Right renal pelvis (tissue), 4 donors: ENCODE results near the gene FAM81A. TPM values are rescaled to one million over a fixed set of nuclear protein-coding genes. Genes with fewer than 3 reads are reported as not detected.
"Not testable (repeated sequence)": the region's sequence is repeated elsewhere in the genome, so short reads cannot be mapped to it uniquely, and the experiment has no call there.

ENCODE experiments used
- DNase-seq, 4 donors: peaks; one replicate each; pipeline ENCODE4 v3.0.0-alpha.2; 2013; ENCODE audit warnings: low read depth in 4 of 4, low spot score in 3 of 4, missing footprints in 1 of 4
- polyA plus RNA-seq, 4 donors: library from polyadenylated mRNA; unstranded; fragments of 120-200 nt; gene quantifications; one replicate each; pipeline ENCODE4 v1.2.1, GENCODE V29; 2013; ENCODE audit not compliant: insufficient read length in 4 of 4

FAM81A gene
- polyA plus RNA-seq, result 10 to 100 TPM; 19.9 to 24.3 (median 23.2) TPM

DNA sequence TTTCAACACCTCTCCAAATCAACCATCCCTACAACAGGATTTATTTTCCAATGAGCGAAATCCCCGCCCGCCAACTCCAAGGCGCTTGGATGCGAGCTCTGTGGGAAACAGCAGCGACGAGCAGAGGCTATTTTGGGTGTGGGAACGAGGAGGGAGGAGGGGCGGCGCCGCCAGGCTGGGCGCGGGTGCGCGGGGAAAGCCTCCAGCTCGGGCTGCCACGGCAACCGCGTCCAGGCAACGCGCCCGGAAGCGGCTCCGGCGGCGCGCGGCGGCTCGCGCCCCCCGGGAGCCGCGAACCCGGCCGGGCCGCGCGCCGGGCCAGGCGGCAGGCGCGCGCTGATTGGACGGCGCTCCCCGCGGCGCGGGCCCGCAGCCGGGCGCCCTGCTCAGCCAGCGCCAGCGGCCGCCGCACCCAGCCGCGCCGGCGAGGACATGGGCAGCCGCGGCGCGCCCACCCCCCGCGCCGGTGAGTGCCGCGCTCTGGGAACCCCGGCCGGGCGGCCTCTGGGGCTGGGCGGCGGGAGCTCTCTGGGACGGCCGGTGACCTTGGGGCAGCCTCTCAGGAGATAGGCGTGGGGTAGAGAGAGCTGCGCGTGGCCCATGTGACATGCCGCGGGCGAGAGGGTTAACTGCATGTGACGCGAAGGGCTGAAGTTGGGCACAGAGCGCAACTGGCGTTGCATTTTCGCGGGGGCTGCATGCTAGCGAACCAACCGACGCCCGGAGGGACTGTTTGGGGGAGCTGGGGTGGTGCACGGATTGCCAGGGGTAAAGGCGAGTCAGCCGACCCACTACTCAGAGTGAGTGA lies at the start of gene FAM81A:
Gene FAM81A, plus strand, starts transcription at position 370 of the 808 bp plus-strand sequence. CDS start 20,441 bp downstream, outside the sequence.
- peak in 3 of 4 donors; percentile 68 to 76 (median 69) for DNase-seq

DNA sequence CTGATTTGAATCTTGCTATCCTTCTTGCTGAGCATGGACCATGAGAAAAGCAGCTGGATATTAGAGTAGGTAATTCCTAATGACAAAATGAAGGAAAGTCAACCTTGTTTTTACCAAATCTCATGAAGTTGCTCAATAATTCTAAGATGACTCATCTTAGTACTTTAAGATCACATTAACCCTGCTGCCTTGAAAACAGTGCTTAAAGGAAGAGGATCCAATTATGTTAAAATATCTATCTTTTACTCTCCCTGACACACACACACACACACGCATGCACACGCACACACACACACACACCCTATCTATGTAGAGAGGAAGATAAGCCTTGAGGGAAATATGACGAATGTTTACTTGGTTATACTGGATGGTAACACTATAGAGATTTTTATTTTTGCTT lies 49.3 kb upstream of the FAM81A start:
- no peak for DNase-seq

DNA sequence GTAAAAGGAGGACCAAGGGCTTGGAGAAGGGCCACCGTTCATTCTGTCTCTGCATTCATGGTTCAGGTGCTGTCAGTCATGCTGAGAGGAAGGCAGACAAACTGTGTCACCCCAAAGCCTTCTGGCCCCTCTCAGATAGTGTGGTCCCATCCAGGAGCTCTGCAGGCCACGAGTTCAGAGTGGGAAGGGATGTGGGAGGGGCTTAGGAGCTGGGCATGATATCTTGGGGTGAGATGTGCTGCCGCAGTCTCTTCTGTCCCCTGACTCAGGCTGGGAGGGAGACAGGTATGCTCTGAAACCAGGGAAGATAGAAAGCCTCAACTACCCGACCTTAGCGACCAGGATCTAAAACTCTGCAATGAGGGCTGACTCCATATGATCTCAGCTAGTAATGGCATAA lies 45.7 kb upstream of the FAM81A start:
- no peak for DNase-seq

DNA sequence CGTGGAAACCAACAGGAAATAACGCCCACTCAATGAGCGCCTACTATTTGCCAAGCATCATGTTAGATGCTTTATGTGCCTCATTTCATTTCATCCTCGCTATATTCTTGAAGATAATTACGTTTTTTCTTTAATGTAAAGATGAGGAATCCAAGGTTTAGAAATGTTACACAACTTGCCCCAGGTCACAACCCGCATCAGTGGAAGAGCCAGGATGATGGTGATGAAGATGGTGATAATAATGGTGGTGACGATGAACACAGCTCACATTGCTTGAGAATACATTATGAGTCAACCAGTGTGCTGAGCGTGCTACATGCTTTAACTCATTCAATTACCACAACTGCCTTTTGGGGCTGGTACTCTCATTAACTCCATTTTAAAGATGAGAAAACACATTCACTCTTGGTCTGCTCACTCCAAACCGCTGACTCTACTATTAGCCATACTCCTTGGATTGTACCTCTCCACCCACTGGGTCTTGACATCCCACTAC lies 43.8 kb upstream of the FAM81A start:
- no peak for DNase-seq

DNA sequence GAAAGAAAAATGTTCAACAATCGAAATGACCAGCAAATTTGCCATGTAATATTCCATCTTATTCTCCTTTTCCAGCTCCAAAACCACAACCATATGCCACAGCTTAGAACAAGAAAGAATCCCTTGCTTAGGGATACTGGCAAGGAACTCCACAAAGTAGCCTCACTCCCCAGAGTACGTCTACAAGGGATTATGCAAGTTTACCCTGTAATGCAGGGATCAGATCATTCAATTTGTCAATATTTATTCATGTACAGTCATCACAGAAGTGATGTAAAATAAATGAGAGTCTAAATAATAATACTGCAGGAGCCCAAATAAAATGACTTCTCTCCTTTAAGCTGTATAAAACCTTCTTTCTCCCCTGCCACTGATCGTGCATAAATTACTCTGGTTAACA lies 41.8 kb upstream of the FAM81A start:
- DNase-seq, result no peak

DNA sequence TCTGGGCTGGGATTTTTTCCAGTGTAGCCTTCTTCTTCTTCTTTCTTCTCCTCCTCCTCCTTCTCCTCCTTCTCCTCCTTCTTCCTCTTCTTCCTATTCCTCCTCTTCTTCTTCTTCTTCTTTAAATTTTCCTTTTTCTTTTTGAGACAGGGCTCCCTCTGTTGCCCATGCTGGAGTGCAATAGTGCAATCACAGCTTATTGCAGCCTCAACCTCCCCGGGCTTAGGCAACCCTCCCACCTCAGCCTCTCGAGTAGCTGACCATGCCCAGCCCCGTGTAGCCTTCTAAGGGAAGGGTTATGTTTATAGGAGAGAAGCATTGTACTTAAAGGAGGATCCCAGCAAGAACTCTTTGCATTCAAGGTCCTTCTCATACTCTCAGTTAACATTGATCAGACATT lies 41.3 kb upstream of the FAM81A start:
- DNase-seq, result no peak

DNA sequence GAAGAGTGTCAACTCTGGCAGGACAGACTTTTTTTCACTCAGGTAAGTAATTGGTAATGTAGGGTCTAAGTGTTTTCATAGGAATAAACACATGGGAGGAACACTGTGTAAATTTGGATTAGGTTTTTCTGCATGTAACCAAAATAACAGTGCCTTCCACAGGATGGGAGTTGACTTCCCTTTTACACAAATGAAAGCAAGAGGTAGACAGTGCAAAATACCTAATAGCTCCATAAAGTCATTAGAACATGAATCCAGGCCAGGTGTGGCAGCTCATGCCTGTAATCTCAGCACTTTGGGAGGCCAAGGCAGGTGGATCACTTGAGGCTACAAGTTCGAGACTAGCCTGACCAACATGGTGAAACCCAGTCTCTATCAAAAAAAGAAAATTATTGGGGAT lies 39.8 kb upstream of the FAM81A start:
- no peak for DNase-seq

DNA sequence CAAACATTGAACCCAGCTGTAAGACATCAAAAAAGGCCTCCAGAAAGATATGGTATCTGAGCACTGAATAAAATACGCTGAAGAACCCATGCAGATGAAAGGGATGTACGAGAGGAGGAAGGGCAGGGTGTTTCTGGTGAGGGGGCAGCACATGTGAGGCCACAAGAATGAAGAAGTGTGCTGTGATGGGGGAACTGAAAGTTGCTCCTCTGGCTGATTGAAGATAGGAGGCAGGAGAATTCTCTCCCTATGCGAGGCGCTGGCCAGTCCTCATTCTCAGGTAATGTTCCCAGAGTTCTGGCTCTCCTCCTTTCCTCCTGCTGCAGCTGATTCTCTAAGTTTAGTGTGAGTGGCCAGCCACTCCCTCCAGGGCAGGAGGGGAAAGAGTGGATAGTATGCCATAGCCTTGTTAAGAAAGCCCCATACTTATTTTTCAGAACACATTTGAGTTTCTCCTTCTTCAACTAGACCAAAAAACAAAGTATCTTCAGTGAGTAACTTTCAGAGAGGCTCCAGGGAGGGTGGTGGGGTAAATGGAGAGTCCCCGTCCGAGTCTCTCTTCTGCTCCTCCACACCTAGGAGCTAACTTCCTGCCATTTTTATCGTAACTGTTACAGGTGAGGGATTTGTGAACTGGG lies 38.4 kb upstream of the FAM81A start:
- no peak for DNase-seq

DNA sequence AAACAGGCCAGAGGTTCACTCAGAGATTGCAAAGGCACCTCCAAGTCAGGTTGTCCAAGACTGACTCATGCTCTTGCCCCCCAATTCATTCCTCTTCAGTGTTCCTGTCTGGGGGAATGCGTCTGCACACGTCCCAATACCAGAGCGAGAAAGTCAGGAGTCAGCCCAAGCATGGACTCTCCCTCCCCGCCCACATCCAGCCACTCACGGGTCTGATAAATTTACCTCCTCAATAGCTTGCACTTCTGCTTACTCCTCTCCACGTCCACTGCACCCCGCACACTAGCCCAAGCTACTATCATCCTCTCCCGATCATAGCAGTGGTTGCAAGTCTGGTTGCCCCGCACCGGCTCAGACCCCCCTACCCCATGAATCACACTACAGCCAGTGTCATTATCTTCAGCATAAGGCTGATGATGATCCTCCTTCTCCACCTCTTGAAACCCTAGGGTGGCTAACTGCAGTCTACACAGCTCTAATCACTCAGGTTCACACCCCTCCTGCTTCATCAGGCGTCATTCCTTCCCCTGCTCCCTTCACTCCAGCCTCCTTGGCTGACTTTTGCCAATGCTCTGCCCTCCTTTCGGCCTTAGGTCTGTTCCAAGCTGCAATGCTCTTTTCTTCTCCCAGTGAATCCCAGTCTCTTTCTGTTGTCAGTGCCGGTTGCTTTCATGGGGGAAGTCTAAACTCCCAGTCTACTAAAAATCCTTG lies 37.7 kb upstream of the FAM81A start:
- no peak for DNase-seq

DNA sequence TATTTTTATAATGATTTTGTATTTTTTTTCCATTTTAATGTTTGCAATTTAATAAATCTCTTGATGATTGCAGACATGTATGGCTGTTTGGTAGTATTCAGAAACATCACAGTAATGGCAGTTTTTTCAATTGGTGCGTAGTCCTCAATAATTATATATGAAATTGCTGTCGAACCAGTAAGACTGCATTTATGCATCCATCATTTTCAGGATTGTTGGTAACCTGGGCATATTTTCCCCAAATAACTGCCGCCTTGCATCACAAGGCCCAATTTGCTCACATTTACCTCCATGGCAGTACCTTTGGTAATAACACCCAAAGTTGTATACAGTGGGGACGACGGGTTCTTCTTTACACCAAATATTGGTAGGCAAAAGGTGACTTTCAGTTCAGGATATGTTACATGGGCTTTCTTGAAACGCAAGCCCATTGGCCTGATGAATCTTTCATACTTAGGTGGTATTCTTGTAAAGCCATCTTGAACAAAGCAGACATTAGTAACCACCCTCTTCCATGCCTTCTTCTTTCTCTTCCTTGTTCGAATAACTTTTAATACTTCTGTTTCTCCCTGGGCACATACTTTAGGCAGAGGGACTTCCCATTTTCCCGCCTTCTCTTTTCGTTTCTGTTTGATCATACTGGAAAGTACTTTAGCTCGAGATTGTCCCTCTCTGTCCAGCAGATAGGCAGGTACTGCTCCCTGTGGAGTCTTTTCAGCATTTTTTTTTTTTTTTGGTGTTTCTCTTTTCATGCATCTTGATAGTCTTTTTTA lies 36.7 kb upstream of the FAM81A start:
- not testable (repeated sequence) for DNase-seq

DNA sequence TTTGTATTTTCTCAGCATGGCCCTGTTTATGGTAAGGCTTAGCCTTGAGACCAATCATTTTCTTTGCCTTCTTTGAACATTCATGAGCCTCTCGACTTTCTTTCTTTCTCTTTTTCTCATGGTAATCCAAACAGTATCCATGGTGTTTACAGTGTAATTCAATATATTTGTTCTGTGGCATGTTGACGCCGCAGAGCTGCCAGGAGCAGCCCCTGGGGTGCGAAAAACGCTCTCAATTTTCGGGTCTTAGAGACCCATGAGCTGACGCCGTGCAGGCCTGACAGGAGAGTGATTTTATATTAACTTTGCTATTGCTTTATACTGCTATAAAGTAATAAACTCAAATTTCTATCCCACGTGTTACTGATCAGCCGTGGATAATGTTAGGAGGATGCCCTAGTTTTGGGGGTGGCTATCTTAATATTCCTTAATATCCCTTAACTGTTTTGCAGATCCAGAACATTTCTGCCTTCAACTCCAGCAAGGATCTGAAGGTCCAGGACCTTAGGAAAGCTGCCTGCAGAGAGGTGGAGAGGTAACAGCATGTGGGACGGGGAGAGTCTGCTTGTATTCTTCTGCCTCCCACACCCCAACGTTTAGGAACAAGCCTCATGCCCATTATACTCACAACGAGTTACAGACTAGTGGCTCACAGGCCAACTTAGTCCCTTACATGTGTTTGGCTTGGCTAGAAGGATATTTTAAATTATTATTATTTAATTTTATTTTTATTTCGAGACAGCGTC lies 36.0 kb upstream of the FAM81A start:
- no peak for DNase-seq

DNA sequence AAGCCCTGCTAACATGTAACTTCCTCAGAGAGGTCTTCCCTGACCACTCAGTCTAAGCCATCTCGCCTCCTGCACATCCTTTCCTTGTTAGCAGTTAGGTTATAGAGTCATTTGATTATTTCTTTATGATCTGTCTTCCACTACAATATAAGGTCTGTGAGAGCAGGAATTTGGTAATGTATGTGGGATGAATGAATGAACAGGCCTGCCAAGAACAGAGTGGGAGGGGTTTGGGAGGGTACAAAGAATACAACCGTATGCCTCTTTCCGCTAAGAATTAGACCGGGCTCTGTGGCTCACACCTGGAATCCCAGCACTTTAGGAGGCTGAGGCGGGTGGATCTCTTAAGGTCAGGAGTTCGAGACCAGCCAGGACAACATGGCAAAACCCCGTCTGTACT lies 32.9 kb upstream of the FAM81A start:
- DNase-seq, result no peak

DNA sequence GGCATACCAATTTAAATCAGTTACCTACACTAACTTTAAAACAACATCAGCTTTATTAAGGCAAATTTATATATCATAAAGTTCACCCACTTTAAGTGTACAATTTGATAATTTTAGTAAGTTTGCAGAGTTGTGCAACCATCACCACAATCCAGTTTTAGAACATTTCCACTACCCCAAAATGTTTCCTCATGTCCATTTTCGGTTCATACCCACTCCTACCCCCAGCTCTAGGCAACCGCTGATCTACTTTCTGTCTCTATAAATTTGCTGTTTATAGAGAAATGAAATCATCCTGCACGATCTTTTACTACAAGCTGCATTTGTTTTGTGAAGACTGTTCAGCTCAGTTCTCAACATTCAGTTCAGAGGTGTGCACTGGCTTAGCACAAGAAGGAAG lies 31.5 kb upstream of the FAM81A start:
- no peak for DNase-seq

DNA sequence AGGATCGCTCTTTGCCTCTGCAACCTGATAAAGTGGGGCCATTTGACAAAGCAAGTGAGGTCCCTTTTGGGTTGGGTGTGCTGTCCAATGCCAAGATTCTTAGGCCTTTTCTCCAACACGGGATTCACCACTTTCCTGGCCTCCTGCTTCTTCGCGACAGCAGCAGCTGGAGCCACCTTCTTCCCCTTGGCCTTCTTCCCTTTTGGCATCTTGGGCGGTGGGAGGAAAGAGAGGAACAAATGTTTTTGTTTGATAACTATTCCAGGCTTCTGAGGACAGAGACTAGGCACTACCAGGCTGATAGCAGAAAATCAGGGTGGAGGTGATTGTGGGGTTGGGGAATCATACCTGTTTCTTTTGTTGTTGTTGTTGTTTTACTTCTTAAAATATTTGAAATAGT lies 30.0 kb upstream of the FAM81A start:
- no peak for DNase-seq

DNA sequence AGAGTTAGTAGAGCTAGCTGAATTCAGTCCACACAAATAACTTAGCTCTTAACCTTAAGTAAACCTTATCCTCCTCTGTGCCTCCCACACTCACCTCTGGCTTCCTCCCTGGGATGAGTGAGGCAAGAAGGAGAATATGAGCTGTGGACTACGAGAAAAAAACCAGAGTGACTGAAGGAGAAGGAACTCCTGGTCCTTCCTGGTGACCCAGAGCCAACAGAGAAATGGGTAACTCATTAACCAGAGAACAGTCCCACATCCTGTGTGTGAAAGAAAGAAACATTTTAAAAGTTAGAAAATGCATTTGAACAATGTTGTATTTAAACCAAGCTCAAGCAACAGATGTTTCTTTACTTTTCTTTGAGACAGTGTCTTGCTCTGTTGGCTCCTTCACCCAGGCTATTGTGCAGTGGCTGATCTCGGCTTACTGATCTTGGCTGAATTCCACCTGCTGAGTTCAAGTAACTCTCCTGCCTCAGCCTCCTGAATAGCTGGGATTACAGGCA lies 27.5 kb upstream of the FAM81A start:
- DNase-seq, result peak in 3 of 4 donors; percentile 12 to 27 (median 16)

DNA sequence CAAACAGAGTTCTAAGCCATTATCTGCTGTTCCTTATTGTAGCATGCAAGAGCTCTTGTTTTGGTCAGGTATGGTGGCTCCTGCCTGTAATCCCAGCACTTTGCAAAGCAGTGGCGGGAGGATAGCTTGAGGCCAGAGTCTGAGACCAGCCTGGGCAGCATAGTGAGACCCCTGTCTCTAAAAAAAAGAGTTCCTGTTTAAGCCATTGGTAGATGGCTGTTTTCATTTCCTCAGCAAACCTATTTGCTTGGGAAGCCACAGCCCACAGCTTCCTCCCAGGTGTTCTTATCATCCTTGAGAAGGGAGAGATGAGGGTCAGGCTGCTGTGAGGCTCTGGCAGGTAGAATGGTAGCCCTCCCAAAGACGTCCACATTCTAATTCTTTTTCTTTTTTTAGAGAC lies 24.4 kb upstream of the FAM81A start:
- DNase-seq, result no peak

DNA sequence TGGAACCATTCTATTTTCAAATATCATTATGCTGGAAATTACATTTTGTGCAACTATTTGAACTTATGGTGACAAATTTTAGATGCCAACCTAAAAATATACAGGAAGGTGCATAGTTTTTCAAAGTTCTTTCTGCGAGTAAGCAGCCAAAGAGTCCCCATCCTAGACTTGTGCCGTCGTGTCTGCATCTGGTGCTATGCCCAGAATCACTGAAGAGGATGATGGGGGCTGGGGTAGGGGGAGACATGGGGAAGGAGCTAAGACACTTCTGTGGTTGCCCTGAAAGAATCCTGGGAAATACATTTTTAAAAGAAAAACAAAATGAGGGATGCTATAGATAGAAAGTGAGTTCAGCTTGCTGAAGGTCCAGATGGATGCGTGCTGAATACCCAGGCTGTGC lies 21.2 kb upstream of the FAM81A start:
- DNase-seq, result no peak

DNA sequence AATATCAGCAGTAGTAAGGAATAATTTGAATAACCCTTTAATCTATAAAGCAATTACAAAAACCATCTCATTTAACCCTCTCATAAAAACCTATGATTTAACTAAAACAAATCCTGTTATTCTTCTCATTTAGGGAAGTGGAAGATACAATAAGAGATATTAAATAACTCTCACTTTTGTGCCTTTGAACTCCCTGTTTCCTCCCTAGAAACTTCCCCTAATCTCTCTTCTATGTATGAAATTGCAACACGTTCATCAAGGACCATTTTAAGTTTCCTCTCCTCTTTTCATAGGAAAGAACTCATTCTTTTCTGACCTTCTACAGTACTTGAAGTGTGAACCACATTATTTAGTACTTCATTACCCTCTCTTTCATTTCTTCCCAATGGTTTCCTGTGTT lies 18.8 kb upstream of the FAM81A start:
- no peak for DNase-seq

DNA sequence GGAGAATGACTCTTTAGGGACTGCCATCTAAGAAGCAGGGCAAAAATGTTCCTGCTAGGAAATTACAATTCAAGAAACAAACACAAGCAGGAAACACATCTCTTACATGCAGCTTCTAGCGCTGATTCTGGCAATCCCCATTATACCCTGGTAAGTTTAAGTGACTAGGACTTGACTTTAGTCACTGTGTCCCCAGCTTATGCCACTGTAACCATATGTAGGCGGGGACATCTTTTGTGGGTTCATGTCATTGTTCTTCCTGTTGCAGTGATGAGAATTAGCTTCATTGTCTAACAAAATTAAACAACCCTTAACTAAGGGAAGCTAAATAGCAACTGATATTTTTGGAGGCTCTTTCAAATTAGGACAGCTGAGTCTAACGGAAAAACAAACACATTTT lies 17.9 kb upstream of the FAM81A start:
- DNase-seq, result no peak
